Mesenchymal stem cell (in vitro differentiated cells and primary cell): ENCODE data around the gene HIP1.

Experiments used
- DNase-seq: peaks from one replicate; pipeline ENCODE4 v3.0.0-alpha.2; 2013
- H2AFZ ChIP-seq: one replicate; pipeline ENCODE4 v1.6.1; 2013; ENCODE audit warnings: low read depth, mild to moderate bottlenecking, control low read depth, inconsistent platforms, low read length, moderate library complexity
- H2AK5ac ChIP-seq: 2 replicates; pipeline ENCODE4 v1.6.1; 2013; ENCODE audit warnings: low read length, moderate library complexity, mild to moderate bottlenecking, inconsistent platforms; ENCODE audit not compliant: severe bottlenecking
- H2BK120ac ChIP-seq: one replicate; pipeline ENCODE4 v1.6.1; 2013; ENCODE audit warnings: low read depth, mild to moderate bottlenecking, inconsistent platforms, low read length, moderate library complexity
- H2BK12ac ChIP-seq, 2 experiments: one replicate each; pipeline ENCODE4 v1.6.1; 2013; ENCODE audit warnings: inconsistent platforms in 2 of 2, low read length in 2 of 2, mild to moderate bottlenecking in 2 of 2, moderate library complexity in 2 of 2, control low read depth in 1 of 2
- H2BK15ac ChIP-seq: one replicate; pipeline ENCODE4 v1.6.1; 2013; ENCODE audit warnings: mild to moderate bottlenecking, low read depth, inconsistent platforms; ENCODE audit not compliant: poor library complexity, severe bottlenecking
- H2BK5ac ChIP-seq: 2 replicates; pipeline ENCODE4 v1.6.1; 2013; ENCODE audit warnings: low read depth, mild to moderate bottlenecking, low read length, control low read depth, inconsistent platforms; ENCODE audit not compliant: poor library complexity, severe bottlenecking
- H3K14ac ChIP-seq, 2 experiments: one replicate each; pipeline ENCODE4 v1.6.1; 2013; ENCODE audit warnings: inconsistent platforms in 2 of 2, low read length in 2 of 2, control low read depth in 1 of 2, mild to moderate bottlenecking in 1 of 2, moderate library complexity in 1 of 2
- H3K18ac ChIP-seq, 2 experiments: one replicate each; pipeline ENCODE4 v1.6.1; 2013; ENCODE audit warnings: inconsistent platforms in 2 of 2, low read length in 2 of 2, control low read depth in 1 of 2, low read depth in 1 of 2, mild to moderate bottlenecking in 1 of 2
- H3K23ac ChIP-seq, 2 experiments: one replicate each; pipeline ENCODE4 v1.6.1; 2013; ENCODE audit warnings: inconsistent platforms in 2 of 2, low read length in 2 of 2, mild to moderate bottlenecking in 2 of 2, moderate library complexity in 2 of 2, control low read depth in 1 of 2
- H3K27ac ChIP-seq: 2 replicates; pipeline ENCODE4 v1.5.1; 2013; ENCODE audit warnings: mild to moderate bottlenecking, moderate library complexity, low read length, control low read depth, inconsistent platforms; ENCODE audit not compliant: poor library complexity, severe bottlenecking
- H3K27me3 ChIP-seq, 2 experiments: 2 replicates each; pipeline versions ENCODE4 v1.6.1 to v1.7.0; 2013; ENCODE audit warnings: low read length in 2 of 2, mild to moderate bottlenecking in 2 of 2, moderate library complexity in 2 of 2, control low read depth in 1 of 2, inconsistent platforms in 1 of 2; ENCODE audit not compliant: control insufficient read depth in 1 of 2, insufficient read depth in 1 of 2
- H3K36me3 ChIP-seq, 2 experiments: 2 replicates each; pipeline versions ENCODE4 v1.6.1 to v1.7.0; 2013; ENCODE audit warnings: low read length in 2 of 2, control low read depth in 1 of 2, inconsistent platforms in 1 of 2, low read depth in 1 of 2, mild to moderate bottlenecking in 1 of 2; ENCODE audit not compliant: insufficient read depth in 2 of 2, control insufficient read depth in 1 of 2
- H3K4ac ChIP-seq, 2 experiments: one replicate each; pipeline ENCODE4 v1.6.1; 2013; ENCODE audit warnings: inconsistent platforms in 2 of 2, low read length in 2 of 2, mild to moderate bottlenecking in 2 of 2, moderate library complexity in 2 of 2, control low read depth in 1 of 2, low read depth in 1 of 2
- H3K4me1 ChIP-seq: 2 replicates; pipeline ENCODE4 v1.6.1; 2013; ENCODE audit warnings: low read depth, low read length, control low read depth; ENCODE audit not compliant: control insufficient read depth, insufficient read depth
- H3K4me2 ChIP-seq: 2 replicates; pipeline ENCODE4 v1.6.1; 2013; ENCODE audit warnings: low read length, mild to moderate bottlenecking, inconsistent platforms; ENCODE audit not compliant: poor library complexity, severe bottlenecking
- H3K4me3 ChIP-seq, 2 experiments: 2 replicates each; pipeline versions ENCODE4 v1.5.1 to v1.7.0; 2013; ENCODE audit warnings: low read length in 2 of 2, mild to moderate bottlenecking in 2 of 2, control low read depth in 1 of 2, low read depth in 1 of 2; ENCODE audit not compliant: insufficient read depth in 1 of 2
- H3K79me1 ChIP-seq: replicated peaks from 2 replicates; pipeline ENCODE4 v1.6.1; 2013; ENCODE audit warnings: mild to moderate bottlenecking, control low read depth, low read length, inconsistent platforms; ENCODE audit not compliant: poor library complexity, severe bottlenecking
- H3K9ac ChIP-seq: 2 replicates; pipeline ENCODE4 v1.7.0; 2013; ENCODE audit warnings: mild to moderate bottlenecking, low read length, moderate library complexity
- H3K9me3 ChIP-seq: 2 replicates; pipeline ENCODE4 v1.7.0; 2013; ENCODE audit warnings: mild to moderate bottlenecking, low read length; ENCODE audit not compliant: control insufficient read depth
- H4K8ac ChIP-seq: one replicate; pipeline ENCODE4 v1.6.1; 2013; ENCODE audit warnings: inconsistent platforms, mild to moderate bottlenecking, low read length, moderate library complexity
- H4K91ac ChIP-seq: one replicate; pipeline ENCODE4 v1.6.1; 2013; ENCODE audit warnings: mild to moderate bottlenecking, low read length, inconsistent platforms
- WGBS: methylation state at CpG from one replicate; pipeline ENCODE4 v1.1.7; 2013; ENCODE audit warnings: mixed read lengths; 5-methylcytosine and 5-hydroxymethylcytosine counted together

HIP1 gene

DNA sequence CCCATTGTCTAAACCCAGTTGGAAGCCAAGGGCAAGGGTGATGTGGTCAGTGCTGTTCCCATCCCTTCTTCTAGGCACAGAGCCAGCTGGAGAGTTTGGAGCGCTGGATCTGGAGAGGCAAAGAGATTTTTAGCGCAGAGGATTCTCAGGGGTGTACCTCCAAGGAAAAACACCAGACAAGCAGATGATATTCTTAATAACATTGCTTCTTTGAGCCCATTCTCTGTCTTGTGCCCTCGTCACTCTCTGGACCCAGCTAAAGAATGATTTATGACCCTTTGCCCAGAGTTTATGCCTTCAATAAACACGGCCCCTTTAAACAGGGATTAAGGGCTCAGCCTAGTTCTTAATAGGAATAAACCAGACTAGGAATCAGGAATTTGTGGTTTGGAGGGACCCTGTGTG lies 4.7 kb upstream of the HIP1 start:
- Histone ChIP-seq H2BK12ac (no peak overlapping the region), H3K36me3 (no peaks in the 10 kb centered on the region), H3K4me1 (peaks cover 4% of the 10 kb centered on the region), H3K79me1 (peaks cover 3% of the 10 kb centered on the region), H2BK5ac (no peak overlapping the region), H4K8ac (peak overlapping the region; percentile 60), H3K27ac (no peak overlapping the region), H4K91ac (no peak overlapping the region), H2AK5ac (no peak overlapping the region), H3K14ac (no peak overlapping the region), H2AFZ (no peak overlapping the region), H3K23ac (peak overlapping the region in 1 of 2 experiments; percentile 71), H3K18ac (no peak overlapping the region), H3K9ac (no peak overlapping the region), H2BK120ac (no peak overlapping the region), H3K4me2 (no peak overlapping the region), H3K9me3 (no peaks in the 10 kb centered on the region), H3K4me3 (no peak overlapping the region), H3K27me3 (peaks cover 0 to 9% of the 10 kb centered on the region in 2 experiments), H2BK15ac (no peak overlapping the region), H3K4ac (no peak overlapping the region)
- DNase-seq = peak; percentile 61
- whole genome bisulfite sequencing = 36% methylated on average over 4 of the region's 4 CpGs

DNA sequence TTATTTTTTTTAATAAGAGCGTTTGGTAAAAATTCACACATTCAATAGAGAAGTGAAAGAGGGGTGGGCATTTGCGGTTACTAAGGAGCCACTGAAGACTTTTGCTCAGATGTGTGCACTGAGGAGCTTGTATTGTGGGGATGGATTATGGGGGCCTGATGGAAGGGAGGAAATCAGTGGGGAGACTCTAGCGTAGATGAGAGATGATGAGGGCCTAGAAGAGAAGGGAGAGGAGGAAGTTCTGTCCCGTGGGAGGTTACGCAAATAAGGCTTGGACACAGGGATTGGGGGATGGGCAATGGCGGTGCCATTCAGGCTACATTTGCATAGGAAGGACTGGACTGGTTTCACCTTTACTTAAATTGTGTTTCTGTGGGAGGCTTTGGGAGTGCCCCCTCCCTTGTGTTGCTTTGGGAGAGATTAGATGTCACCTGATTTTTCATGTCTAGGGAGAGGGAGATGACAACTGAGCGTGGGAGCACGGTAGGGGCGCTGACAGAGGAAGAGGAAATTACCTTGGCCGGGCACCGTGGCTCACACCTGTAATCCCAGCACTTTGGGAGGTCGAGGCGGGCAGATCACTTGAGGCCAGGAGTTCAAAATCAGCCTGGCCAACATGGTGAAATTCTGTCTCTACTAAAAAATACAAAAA lies 2.2 kb upstream of the HIP1 start:
- Histone ChIP-seq H4K91ac (no peak overlapping the region), H3K4ac (no peak overlapping the region), H4K8ac (no peak overlapping the region), H3K4me3 (no peak overlapping the region), H3K23ac (no peak overlapping the region), H3K27ac (no peak overlapping the region), H2BK120ac (no peak overlapping the region), H3K9me3 (no peaks in the 10 kb centered on the region), H3K18ac (no peak overlapping the region), H2BK15ac (no peak overlapping the region), H2BK12ac (peak overlapping the region in 1 of 2 experiments; percentile 86), H3K9ac (no peak overlapping the region), H3K36me3 (no peaks in the 10 kb centered on the region), H3K4me1 (peaks cover 11% of the 10 kb centered on the region), H3K14ac (no peak overlapping the region), H3K4me2 (no peak overlapping the region), H3K79me1 (peaks cover 12% of the 10 kb centered on the region), H2AFZ (no peak overlapping the region), H2AK5ac (no peak overlapping the region), H3K27me3 (peaks cover 0 to 9% of the 10 kb centered on the region in 2 experiments), H2BK5ac (no peak overlapping the region)
- DNase-seq = no peak
- 69% methylated on average over 11 of the region's 13 CpGs for WGBS

DNA sequence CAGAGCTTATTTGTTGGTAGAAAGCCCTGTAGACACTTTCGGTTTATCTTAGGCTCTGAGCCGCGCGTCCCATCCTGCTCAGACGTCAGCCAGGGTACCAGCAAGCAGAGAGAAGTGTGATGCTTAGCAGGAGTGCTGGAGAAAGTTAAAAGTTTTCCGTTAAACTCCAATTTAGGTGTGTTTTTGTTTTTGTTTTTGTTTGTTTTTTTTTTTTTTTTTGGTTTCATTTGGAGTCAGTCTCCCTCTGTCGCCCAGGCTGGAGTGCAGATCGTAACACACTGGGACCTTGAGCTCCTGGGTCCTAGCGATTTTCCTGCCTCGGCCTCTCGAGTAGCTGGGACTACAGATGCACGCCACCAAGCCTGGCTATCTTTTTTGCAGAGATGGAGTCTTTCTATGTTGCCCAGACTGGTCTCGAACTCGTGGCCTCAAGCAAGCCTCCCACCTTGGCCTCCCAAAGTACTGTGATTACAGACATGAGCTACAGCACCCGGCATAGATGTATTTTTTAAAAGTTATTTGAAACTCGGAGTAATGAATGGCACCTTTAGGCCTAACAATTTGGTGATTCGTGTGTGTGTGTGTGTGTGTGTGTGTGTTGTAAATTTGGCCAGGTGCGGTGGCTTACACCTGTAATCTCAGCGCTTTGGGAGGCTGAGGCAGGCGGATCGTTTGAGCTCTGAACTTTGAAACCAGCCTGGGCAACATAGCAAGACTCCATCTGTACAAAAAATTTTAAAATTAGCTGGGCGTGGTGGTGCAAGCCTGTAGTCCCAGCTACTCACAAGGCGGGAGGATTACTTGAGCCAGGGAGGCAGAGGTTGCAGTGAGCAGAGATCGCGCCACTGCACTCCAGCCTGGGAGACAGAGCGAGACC lies 1.3 kb upstream of the HIP1 start:
- Histone ChIP-seq H4K91ac (no peak overlapping the region), H2BK120ac (peak overlapping the region; percentile 64), H3K4me3 (peak overlapping the region; percentile 73 to 88), H3K9me3 (no peaks in the 10 kb centered on the region), H3K23ac (no peak overlapping the region), H3K9ac (peak overlapping the region; percentile 77), H2BK5ac (no peak overlapping the region), H4K8ac (peak overlapping the region; percentile 87), H2BK15ac (no peak overlapping the region), H3K4me2 (peak overlapping the region; percentile 99), H3K36me3 (no peaks in the 10 kb centered on the region), H2AK5ac (no peak overlapping the region), H2AFZ (peak overlapping the region; percentile 77), H3K4me1 (peaks cover 12% of the 10 kb centered on the region), H3K4ac (peak overlapping the region in 1 of 2 experiments; percentile 78), H2BK12ac (peak overlapping the region in 1 of 2 experiments; percentile 55), H3K27me3 (peaks cover 0 to 9% of the 10 kb centered on the region in 2 experiments), H3K27ac (peak overlapping the region; percentile 10), H3K14ac (no peak overlapping the region), H3K79me1 (peaks cover 12% of the 10 kb centered on the region), H3K18ac (peak overlapping the region in 1 of 2 experiments; percentile 85)
- peak; percentile 81 for DNase-seq
- WGBS = 50% methylated on average over 23 of the region's 26 CpGs
